ENCODE measurements around the gene ATP6V1B1. TPM values are rescaled to one million over a fixed set of nuclear protein-coding genes. Genes with fewer than 3 reads are reported as not detected.

The ATP6V1B1 gene
- polyA plus RNA-seq, 1 donor (not counting 4 experiments of a cell fraction or from before 2014, with no cell fraction given), result not detected

- no peak for DNase-seq (ENCODE audit: low read depth, low spot score)
- Histone ChIP-seq H3K36me3 (ENCODE audit: control insufficient read depth in 2 of 2, extremely low read depth in 1 of 2, insufficient read depth in 2 of 2, low read length in 2 of 2) (no peaks in the 10 kb centered on the region), H3K27me3 (ENCODE audit: control insufficient read depth, extremely low read depth, insufficient read depth, low read length) (peaks cover 93% of the 10 kb centered on the region), H4K20me1 (ENCODE audit: control insufficient read depth, extremely low read depth, insufficient read depth, low read length) (no peaks in the 10 kb centered on the region), H2AFZ (ENCODE audit: control insufficient read depth, low read length) (no peak overlapping the region), H3K4me2 (ENCODE audit: control insufficient read depth, extremely low read depth, insufficient read depth, low read depth, low read length) (no peak overlapping the region), H3K79me2 (ENCODE audit: control insufficient read depth, insufficient read depth, low read length) (no peaks in the 10 kb centered on the region), H3K9me1 (ENCODE audit: control insufficient read depth, extremely low read depth, insufficient read depth, low read length) (no peaks in the 10 kb centered on the region), H3K4me1 (ENCODE audit: control insufficient read depth, extremely low read depth, insufficient read depth, low read length) (peaks cover 8% of the 10 kb centered on the region), H3K9me3 (ENCODE audit: control insufficient read depth, low read depth, low read length) (no peaks in the 10 kb centered on the region), H3K27ac (ENCODE audit: control insufficient read depth, insufficient read depth, low read length) (no peak overlapping the region), H3K4me3 (ENCODE audit: control insufficient read depth in 2 of 3, extremely low read depth in 1 of 3, insufficient read depth in 2 of 3, low read depth in 1 of 3, low read length in 3 of 3) (no peak overlapping the region), H3K9ac (ENCODE audit: control insufficient read depth, extremely low read depth, insufficient read depth, low read length) (no peak overlapping the region)
- TF ChIP-seq EZH2 (IDR thresholded peaks at IDR 0.05; ENCODE audit: low read length) (peak; percentile 80), CTCF (optimal IDR thresholded peaks at IDR 0.05 in 1 of 3, IDR thresholded peaks at IDR 0.05 in 1 of 3, conservative IDR thresholded peaks at IDR 0.05 in 1 of 3; ENCODE audit: extremely low read depth in 1 of 3, insufficient read depth in 2 of 3, low read length in 3 of 3) (no peak)
- dilution Hi-C loops (cut with MboI; ENCODE audit: extremely low pct_ligation_motif_present, low sequenced_read_pairs), result no loop called here
- FAIRE-seq, result no peak
These were observed 38.9 kb upstream of the ATP6V1B1 start for GRCh38 chr2:70896765-70897202.

- Histone ChIP-seq H3K4me2 (ENCODE audit: control insufficient read depth, extremely low read depth, insufficient read depth, low read depth, low read length) (no peak overlapping the region), H2AFZ (ENCODE audit: control insufficient read depth, low read length) (no peak overlapping the region), H3K9ac (ENCODE audit: control insufficient read depth, extremely low read depth, insufficient read depth, low read length) (no peak overlapping the region), H3K9me3 (ENCODE audit: control insufficient read depth, low read depth, low read length) (no peaks in the 10 kb centered on the region), H3K4me3 (ENCODE audit: control insufficient read depth in 2 of 3, extremely low read depth in 1 of 3, insufficient read depth in 2 of 3, low read depth in 1 of 3, low read length in 3 of 3) (no peak overlapping the region), H4K20me1 (ENCODE audit: control insufficient read depth, extremely low read depth, insufficient read depth, low read length) (no peaks in the 10 kb centered on the region), H3K27ac (ENCODE audit: control insufficient read depth, insufficient read depth, low read length) (no peak overlapping the region), H3K27me3 (ENCODE audit: control insufficient read depth, extremely low read depth, insufficient read depth, low read length) (peaks cover 93% of the 10 kb centered on the region), H3K9me1 (ENCODE audit: control insufficient read depth, extremely low read depth, insufficient read depth, low read length) (no peaks in the 10 kb centered on the region), H3K79me2 (ENCODE audit: control insufficient read depth, insufficient read depth, low read length) (no peaks in the 10 kb centered on the region), H3K36me3 (ENCODE audit: control insufficient read depth in 2 of 2, extremely low read depth in 1 of 2, insufficient read depth in 2 of 2, low read length in 2 of 2) (no peaks in the 10 kb centered on the region), H3K4me1 (ENCODE audit: control insufficient read depth, extremely low read depth, insufficient read depth, low read length) (peaks cover 8% of the 10 kb centered on the region)
- FAIRE-seq (no peak), DNase-seq (ENCODE audit: low read depth, low spot score) (no peak)
- dilution Hi-C loops (cut with MboI; ENCODE audit: extremely low pct_ligation_motif_present, low sequenced_read_pairs), result no loop called here
- TF ChIP-seq CTCF (optimal IDR thresholded peaks at IDR 0.05 in 1 of 3, IDR thresholded peaks at IDR 0.05 in 1 of 3, conservative IDR thresholded peaks at IDR 0.05 in 1 of 3; ENCODE audit: extremely low read depth in 1 of 3, insufficient read depth in 2 of 3, low read length in 3 of 3) (no peak), EZH2 (IDR thresholded peaks at IDR 0.05; ENCODE audit: low read length) (peak; percentile 46)
These were observed 38.3 kb upstream of the ATP6V1B1 start for GRCh38 chr2:70897203-70897976.

Data from keratinocyte (primary cell).